Fibroblast of skin of left biceps (primary cell): ENCODE results near the gene PHF20.
A peak's percentile ranks its signal among the peaks of the same experiment; 100 is the strongest.
"Not testable (repeated sequence)": the region's sequence is repeated elsewhere in the genome, so short reads cannot be mapped to it uniquely, and the experiment has no call there.

Experiments used
- DNase-seq, 2 experiments: peaks; one replicate each; pipeline ENCODE4 v3.0.0-alpha.2; 2013; ENCODE audit warnings: low read depth in 2 of 2

Gene PHF20

GRCh38 chr20:35975576-35976373, 204.0 kb downstream of the PHF20 start:
- no peak for DNase-seq

- no peak for DNase-seq
Measured at GRCh38 chr20:35978041-35978513, 206.3 kb downstream of the PHF20 start.

GRCh38 chr20:35979544-35979943, 207.7 kb downstream of the PHF20 start:
- DNase-seq: no peak

- no peak for DNase-seq
Measured at GRCh38 chr20:35981969-35982368, 210.2 kb downstream of the PHF20 start.

- DNase-seq: no peak
Measured at GRCh38 chr20:35984382-35984781, 212.6 kb downstream of the PHF20 start.

- DNase-seq: no peak
Measured at GRCh38 chr20:35985806-35986205, 214.0 kb downstream of the PHF20 start.

GRCh38 chr20:35988910-35989463, 217.2 kb downstream of the PHF20 start:
- no peak for DNase-seq

GRCh38 chr20:35991142-35991771, 219.4 kb downstream of the PHF20 start:
- no peak for DNase-seq

GRCh38 chr20:35992713-35993335, 221.0 kb downstream of the PHF20 start:
- peak; percentile 9 to 20 for DNase-seq

- DNase-seq: peak; percentile 31 to 37
Measured at GRCh38 chr20:35994994-35995453, 223.2 kb downstream of the PHF20 start.

- not testable (repeated sequence) for DNase-seq
Measured at GRCh38 chr20:35996492-35996891, 224.7 kb downstream of the PHF20 start.
